Limb (tissue), 2 donors: ENCODE measurements around the gene PKDREJ.

Experiments
- DNase-seq, 2 donors: peaks; one replicate each; pipeline ENCODE4 v3.0.0-alpha.2; 2016; ENCODE audit errors: extremely low spot score in 2 of 2

Gene PKDREJ

DNA sequence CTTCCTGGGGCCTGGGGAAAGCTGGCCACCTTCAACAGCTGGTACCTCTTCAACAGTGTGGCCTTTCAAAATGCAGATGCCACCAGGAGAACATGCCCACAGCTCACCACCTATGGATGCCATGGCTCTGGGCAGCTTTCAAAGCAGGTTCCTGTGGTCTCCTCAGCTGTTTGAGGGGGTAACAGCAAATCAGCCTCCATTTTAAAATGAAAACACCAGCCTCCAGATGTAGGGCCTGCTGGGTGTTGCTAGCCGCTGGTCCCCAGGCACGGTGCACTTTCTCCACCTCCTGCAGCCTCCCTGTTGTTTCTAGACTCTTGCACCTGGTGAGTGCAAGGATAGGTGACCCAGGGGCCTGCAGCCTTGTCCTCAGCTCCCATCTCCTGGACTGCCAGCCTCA lies 23.1 kb downstream of the PKDREJ start:
- DNase-seq, result no peak

DNA sequence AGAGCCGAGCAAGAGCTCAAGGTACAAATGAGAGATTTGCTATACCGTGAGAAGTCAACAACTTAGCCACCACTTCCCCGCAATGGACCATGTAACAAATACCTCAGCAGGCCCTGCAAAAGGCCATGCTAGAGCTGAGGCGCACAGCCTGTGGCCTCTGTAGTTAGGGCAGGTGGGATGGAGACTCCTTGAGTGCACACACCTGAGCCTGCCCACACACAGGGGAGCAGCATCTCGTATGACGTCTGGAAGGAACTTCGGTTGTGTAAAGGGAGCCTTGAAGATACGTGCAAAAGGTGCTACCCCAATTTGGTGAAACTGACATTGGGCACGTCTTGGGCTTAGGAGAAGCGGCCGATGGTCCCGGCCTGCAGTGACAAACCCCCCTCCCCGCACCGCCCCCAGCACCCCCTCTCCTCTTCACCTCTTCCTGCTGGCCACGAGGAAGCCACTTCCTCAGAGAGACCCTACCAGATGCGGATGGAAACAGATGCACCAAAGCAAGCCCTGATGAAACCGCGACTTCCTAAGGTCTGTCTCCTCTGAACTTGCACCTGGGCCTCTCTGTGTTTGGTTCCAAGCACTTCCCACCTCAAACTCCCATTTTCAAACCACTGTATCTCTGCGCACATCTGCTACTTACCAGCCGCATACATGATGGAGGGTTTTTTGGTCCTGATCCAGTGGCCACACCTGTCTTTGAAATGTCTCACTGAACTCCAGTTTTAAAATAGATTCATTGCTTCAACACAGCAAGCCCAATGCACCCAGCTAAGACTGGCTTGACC lies 23.7 kb downstream of the PKDREJ start:
- DNase-seq, result no peak

DNA sequence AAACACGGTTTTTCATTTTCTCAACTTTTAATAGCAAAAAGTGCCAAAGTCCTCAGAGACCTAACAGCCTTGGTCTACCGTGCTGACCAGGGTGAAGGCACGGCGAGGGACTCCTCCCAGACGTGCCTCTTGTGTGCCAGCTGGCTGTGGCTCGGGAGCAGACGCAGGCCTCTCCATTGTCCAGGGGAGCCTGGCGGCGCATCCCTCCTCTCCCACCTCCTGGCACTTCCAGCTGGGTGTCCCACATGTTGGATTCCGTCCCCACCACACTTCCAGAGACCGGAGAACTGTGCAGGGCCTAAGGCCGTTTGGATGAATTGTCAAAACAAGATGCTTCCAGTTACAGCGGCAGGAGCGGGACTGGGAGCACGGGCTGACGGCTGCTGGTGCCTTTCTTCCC lies 24.6 kb downstream of the PKDREJ start:
- no peak for DNase-seq

DNA sequence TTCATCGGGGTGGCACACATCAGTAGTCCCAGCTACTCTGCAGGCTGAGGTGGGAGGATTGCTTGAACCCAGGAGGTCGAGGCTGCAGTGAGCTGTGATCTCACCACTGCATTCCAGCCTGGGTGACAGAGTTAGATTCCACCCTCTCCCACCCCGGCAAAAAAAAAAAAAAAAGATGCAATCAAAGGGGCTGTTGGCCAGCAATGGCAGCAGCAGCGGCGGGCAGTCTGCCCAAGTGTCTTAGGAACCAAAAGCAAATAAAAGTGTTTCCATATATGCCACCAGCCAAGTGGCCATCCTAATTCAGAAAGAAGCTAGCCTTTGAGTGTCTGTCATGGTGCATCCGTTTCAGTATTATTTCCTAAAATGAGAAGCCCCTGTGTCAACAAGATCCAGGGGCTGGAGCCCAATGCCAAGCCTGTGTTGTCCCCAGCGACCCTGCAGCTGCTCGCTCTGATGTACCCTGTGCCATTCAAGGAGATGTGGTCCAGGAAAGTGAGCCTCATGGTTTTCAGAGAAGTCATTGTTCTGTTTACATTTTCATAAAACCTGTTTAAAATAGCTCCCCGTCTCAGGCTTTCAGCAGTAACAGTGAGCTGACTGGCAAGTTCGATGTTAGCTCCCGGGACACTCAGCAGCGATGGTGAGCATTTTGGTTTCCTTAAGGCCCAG lies 25.6 kb downstream of the PKDREJ start:
- DNase-seq, result no peak

DNA sequence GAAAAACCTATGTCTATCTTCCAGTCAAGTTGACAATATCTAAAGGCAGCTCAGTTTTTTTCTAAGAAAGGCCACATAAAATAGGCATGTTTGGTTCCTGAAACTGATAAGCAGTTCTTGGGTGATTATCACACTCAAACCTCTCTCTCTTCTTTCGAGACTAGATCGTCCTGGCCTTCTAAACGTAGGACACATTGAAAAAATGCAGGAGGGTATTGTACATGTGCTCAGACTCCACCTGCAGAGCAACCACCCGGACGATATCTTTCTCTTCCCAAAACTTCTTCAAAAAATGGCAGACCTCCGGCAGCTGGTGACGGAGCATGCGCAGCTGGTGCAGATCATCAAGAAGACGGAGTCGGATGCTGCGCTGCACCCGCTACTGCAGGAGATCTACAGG lies 28.2 kb downstream of the PKDREJ start:
- no peak for DNase-seq

DNA sequence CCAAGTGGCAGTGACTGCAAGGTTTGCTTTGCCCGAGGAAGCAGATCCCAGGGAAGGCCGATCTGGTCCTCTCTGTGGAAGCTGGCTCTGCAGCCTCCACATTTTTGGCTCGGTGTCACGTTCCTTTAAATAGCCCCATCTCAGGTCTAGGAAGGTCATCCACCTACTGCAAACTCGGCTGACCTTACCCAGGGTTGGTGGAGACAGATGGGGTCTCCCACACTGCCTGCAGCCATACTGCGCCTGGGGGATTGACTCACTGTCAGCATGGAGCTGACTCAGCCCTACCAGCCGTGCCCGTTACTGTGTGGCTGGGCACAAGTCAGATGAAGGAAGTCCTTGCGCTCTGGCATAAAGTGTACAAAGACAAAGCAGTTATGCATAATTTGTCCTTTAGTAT lies 29.9 kb downstream of the PKDREJ start:
- DNase-seq, result no peak

DNA sequence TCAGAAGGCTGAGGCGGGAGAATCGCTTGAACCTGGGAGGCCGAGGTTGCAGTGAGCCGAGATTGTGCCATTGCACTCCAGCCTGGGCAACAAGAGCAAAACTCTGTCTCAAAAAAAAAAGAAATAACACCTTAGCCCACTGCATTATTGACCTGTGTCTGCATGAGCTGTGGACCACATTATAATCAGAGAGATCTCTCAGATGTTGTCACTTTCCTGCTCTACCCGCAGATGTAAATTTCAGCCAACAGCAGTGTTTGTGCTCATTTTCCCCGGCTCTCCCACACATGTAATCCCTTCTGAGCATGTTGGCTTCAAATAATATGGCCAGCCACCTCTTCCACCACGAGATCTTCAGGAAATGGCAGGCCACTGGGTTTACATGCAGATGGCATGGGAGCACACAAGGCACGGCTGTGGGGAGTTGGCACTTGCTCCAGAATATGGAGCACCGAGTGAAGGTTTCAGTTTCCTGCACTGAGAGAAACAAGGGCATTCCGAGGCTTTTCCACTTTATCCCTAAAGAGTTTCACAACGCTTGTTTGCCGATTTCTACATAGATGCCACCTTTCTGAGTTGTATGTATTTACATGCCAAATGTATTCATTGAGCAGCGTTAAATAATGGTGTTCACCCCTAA lies 32.8 kb downstream of the PKDREJ start:
- DNase-seq, result no peak

DNA sequence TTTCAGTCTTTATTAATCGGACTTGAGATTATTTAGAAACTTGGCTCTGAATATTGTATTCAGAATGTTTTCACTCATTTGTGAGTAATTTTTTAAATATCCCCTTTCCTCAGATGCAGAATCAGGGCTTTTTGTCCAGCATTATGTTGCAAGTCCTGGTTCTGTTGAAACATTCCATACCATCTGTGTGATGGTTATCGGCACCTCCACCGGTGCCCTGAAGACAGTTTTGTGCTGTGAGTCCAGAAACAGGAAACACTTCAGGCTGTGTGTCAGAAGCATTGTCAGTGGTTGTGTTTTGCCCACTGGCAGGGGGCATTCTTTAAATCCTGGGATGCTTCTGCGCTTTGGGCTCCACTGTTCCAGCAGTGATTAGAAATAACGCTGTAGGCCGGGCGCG lies 33.4 kb downstream of the PKDREJ start:
- DNase-seq, result no peak

DNA sequence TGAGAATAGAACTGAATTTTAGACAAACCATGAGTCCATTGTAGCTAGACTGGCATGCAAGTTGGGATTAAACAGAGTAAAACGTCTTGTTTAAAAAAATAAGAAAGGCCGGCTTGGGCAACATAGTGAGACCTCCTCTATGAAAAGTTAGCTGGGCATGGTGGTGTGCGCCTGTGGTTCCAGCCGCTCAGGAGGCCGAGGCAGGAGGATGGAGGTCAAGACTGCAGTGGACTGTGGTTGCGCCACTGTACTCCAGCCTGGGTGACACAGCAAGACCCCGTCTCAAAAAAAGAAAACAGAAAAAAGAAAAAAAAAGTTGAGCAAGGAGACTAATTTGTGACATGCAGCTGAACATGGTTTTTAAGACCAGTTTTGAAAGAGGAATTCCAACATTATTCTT lies 36.6 kb downstream of the PKDREJ start:
- DNase-seq, result no peak

DNA sequence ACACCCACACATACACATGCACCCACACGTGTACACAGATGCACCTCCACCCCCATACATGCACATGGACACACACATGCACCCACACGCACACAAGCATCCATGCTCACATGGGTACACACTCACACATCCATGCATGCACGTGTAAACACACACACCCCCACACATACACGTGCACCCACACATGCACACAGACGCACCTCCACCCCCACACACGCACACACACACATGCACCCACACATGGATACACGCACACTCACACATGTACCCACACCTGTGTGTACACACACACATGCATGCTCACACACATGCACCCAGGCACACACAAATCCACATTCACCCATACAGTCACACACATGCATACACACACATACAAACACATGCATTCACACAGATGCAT lies 37.5 kb downstream of the PKDREJ start:
- no peak for DNase-seq

DNA sequence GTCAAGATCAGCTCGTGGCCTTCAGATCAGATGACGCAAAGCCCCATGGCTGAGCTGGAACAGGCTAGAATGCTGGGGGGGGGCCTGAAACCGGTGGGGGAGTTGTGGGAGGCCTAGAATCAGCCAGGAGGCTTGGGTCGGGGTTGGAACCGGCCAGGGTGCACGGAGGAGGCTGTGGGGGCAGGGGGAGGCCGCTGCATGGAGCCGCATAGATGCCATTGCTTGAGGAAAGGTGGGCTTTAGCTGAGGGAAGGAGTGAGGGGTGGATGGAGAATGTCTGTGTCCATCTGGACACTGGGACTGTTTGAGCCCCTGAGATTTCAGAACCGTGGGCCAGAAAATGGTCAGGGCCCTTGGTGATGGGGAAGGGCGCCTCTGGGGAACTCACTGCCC lies 38.2 kb downstream of the PKDREJ start:
- no peak for DNase-seq

DNA sequence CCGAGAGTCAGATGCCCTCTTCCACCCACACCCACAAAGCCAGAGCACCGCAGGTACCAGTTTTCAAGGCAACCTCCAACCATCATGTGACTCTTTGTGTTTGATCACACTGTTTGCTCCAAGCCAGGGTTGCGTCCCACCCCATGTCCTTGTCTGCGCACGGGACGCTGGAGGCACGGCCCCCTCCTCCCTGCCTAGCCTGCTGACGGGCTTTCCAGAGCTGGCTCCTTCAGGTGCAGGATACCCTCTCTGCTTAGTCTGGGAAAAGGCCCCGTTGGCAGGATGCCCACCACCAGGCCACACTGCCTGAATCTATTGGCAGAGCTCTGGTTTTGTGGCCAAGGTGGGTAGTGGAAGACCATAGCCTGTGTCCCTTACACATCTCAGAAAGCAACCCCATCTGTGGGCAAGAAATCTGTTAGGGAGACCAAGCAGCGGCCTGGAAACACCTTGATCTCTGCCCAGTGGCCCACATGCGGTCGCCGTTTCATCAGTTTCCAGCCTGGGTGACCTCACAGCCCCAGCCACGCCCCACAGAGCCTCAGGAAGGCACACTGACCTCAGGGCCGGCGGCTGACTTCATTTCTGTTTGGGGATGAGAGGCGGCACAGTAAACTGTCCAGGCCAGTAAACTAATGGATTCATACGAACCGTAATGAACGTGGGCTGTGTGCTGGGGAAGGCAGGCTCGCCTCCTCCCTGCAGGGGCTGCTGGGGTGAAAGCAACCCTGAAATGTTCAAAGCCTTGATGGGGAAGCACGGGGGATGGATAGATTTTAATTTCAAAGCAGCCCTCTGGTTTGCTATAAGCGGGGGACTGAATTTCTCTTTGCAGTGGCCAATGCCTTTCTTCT lies 38.9 kb downstream of the PKDREJ start:
- DNase-seq, result no peak

DNA sequence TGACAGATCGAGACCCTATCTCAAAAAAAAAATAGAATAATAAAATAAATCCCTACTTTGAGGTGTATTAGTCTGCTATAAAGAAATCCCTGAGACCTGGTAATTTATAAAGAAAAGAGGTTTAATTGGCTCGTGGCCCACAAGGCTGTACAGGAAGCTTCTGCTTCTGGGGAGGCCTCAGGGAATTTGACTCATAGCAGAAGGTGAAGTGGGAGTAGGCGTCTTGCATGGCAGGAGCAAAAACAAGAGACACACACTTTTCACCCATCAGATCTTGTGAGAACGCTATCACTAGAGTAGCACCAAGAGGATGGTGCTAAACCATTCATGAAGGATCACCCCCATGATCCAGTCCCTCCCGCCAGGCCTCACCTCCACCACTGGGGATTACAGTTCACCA lies 42.2 kb downstream of the PKDREJ start:
- no peak for DNase-seq

DNA sequence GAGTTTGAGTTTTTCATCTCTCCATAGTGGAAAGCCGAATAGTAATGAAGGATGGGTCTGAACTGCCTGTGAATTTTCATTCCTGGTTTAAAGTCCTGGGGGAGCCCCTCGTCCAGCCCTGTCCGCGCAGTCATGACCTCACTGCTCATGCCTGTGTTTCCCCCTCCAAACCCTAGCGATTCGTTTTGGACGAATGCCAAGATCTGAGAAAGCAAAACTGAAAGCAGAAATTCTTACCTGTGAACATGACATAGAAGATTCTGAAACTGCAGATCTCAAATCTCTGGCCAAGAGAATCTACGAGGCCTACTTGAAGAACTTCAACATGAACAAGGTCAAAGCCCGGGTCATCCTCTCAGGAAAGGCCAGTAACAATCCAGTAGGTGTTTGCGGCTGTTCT lies 43.5 kb downstream of the PKDREJ start:
- DNase-seq, result no peak

DNA sequence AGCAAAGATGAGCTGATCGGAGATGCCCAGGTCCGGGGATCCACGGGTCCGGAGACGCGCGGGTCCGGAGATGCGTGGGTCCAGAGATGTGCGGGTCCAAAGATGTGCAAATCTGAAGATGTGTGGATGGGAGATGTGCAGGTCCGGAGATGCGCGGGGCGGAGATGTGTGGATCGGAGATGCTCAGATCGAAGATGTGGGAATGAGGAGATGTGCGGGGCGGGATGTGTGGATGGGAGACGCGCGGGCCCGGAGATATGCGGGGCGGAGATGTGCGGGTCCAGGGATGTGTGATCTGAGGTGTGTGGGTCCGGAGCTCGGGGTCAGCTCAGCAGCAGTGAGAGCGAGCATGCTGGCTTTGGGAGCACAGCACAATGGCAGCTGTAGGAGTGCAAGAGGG lies 48.5 kb downstream of the PKDREJ start:
- no peak for DNase-seq

DNA sequence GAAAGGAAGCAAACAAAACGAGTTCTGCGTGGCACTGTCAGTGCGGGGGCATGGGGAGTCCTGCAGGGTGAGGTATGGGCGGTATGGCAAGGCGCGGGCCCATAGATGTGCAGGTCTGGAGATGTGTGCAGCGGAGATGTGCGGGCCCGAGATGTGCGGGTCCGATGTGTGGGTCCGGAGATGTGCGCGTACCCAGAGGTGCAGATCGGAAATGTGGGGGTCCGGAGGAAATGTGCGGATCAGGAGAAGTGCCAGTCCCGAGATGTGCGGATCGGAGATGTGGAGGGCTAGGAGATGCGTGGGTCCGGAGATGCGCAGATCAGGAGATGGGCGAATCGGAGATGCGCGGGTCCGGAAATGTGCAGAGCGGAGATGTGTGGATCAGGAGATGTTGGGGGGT lies 49.0 kb downstream of the PKDREJ start:
- DNase-seq, result no peak

DNA sequence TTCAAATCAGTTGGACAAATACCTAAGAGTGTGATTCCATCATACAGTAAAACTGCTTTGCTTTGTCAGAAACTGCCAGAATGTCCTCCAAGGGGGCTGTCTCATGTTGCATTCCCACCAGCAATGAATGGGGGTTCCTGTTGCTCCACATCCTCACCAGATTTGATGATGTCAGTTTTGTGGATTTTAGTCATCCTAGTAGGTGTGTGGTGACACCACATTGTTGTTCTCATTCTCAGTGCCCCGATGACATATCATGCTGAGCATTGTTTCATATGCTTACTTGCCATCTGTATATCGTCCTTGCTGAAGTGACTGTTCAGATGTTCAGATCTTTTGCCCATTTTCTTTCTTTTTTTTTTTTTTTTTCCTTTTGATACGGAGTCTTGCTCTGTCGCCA lies 50.1 kb downstream of the PKDREJ start:
- no peak for DNase-seq

DNA sequence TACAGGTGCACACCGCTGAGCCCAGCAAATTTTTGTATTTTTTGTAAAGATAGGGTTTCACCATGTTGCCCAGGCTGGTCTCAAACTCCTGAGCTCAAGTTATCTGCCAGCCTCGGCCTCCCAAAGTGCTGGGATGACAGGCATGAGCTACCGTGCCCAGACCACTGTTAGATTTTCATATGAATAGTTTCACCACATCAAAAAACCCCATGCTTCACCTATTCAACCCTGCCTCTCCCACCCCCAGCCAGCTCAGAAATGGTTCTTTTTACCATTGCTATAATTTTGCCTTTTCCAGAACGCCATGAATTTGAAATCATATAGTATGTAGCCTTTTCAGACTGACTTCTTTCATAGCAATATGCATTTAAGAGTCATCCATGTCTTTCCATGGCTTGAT lies 50.9 kb downstream of the PKDREJ start:
- no peak for DNase-seq

DNA sequence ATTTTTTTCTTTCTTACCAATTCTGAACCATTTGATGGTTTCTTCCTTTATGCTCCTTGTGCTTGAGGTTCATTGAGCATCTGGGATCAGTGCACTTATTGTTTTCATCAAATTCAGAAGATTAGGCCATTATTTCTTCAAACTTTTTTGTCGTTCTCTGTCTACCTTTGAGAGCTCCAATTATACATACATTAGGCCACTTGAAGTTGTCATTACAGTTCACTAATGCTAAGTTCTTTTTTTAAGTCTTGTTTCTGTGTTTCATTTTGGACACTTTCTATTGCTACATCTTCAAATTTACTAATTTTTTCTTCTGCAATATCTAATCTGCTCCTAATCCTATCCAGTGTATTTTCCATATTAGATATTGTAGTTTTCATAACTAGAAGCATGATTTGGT lies 53.9 kb downstream of the PKDREJ start:
- DNase-seq, result no peak
